ENCODE data around the gene PLCG1. TPM values are rescaled to one million over a fixed set of nuclear protein-coding genes. Genes with fewer than 3 reads are reported as not detected.

PLCG1 gene
- total and polyA plus RNA-seq, 11 donors, result 32.5 to 72.2 (median 52.8) TPM

GRCh38 chr20:41177636-41178035 lies 40.3 kb downstream of the PLCG1 start:
- DNase-seq (peak in 4 of 5 donors; percentile 61 to 77 (median 69)), ATAC-seq (peak; percentile 54 to 74 (median 59))
- TF ChIP-seq, protein P1, sequence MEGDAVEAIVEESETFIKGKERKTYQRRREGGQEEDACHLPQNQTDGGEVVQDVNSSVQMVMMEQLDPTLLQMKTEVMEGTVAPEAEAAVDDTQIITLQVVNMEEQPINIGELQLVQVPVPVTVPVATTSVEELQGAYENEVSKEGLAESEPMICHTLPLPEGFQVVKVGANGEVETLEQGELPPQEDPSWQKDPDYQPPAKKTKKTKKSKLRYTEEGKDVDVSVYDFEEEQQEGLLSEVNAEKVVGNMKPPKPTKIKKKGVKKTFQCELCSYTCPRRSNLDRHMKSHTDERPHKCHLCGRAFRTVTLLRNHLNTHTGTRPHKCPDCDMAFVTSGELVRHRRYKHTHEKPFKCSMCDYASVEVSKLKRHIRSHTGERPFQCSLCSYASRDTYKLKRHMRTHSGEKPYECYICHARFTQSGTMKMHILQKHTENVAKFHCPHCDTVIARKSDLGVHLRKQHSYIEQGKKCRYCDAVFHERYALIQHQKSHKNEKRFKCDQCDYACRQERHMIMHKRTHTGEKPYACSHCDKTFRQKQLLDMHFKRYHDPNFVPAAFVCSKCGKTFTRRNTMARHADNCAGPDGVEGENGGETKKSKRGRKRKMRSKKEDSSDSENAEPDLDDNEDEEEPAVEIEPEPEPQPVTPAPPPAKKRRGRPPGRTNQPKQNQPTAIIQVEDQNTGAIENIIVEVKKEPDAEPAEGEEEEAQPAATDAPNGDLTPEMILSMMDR (IDR thresholded peaks at IDR 0.05), result no peak
- TF ChIP-seq POLR2A (IDR thresholded peaks at IDR 0.05), result no peak
- 29 to 58% (median 49%) methylated on average over 2 of the region's 2 CpGs; no CpG with 5 or more reads in 1 of the 4 donors for WGBS, 4 donors
- peaks cover 16 to 82% (median 61%) of the 10 kb centered on the region in 12 donors for H3K4me1 ChIP-seq
- H3K4me3 ChIP-seq, result no peak overlapping the region
- H3K36me3 ChIP-seq, result peaks cover 0 to 54% (median 38%) of the 10 kb centered on the region in 9 donors
- intact Hi-C loops (cut with DNase I), result loop anchor here in 5 of 10 donors (2.0 to 10.0 kb wide), 4 partner anchors 55 to 237 kb away; partner anchors contain the start of gene ZHX3 (in 1 of the 5)
- H3K27ac ChIP-seq, result peak overlapping the region; percentile 66 to 93 (median 82)
- H3K27me3 ChIP-seq, result no peaks in the 10 kb centered on the region
- H3K9me3 ChIP-seq, result no peaks in the 10 kb centered on the region

DNA sequence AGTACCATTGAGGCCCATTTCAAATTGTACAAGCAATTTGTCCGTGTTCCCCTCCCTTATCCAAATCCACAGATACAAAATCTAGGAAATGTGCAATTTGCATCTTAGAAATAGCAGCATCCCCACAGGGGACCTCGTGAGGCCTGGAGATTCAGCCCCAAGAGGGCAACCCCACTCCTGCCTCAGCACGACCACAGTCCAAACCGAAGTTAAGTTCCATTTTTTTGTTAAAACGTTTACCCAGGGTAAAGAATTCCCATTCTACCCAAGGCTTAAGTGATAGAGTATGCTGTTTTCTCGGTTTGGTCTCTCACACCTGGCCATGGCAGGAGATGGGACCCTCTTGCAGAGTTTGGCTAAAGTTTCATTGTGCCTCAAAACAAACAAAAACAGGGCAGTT lies 41.2 kb downstream of the PLCG1 start:
- DNase-seq, result peak in 1 of 5 donors; percentile 2
- ATAC-seq, result no peak
- Histone ChIP-seq H3K9me3 (no peaks in the 10 kb centered on the region), H3K36me3 (peaks cover 0 to 54% (median 41%) of the 10 kb centered on the region in 9 donors), H3K4me1 (peaks cover 12 to 73% (median 54%) of the 10 kb centered on the region in 12 donors), H3K4me3 (no peak overlapping the region), H3K27me3 (no peaks in the 10 kb centered on the region), H3K27ac (peak overlapping the region; percentile 66 to 93 (median 82))
- WGBS, 4 donors, result 69 to 79% (median 79%) methylated on average over 6 of the region's 6 CpGs
- no peak for TF ChIP-seq POLR2A (IDR thresholded peaks at IDR 0.05)
- TF ChIP-seq, protein P1 (IDR thresholded peaks at IDR 0.05), result no peak
- intact Hi-C loops (cut with DNase I), result loop anchor here in 4 of 10 donors (5.0 to 10.0 kb wide), 3 partner anchors 139 to 236 kb away; partner anchors contain the start of gene ZHX3 (in 1 of the 4)

DNA sequence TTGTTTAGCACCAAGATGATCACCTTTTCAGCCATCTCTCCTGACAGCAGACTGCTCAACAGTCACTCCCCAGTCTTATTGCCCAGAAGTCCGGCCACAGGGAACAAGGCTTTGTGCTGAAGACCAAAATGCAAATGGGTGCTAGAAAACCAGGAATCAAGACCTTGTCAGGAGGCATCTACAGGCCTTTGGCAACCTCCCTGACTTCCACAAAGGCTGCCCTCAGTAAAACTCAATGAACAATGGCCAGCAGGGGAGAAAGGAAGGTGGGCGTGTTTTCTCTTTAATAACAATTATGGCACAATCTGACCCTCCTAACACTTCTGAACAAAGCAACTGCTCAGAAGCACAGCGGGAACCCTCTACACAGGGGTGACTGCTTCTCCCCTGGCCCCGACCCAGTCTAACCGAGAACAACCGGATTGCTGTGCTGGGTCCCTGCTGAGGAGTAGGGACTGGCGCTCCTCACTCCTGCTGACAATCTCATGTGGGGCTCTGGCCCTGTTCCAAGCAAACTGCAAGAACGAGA lies 41.6 kb downstream of the PLCG1 start:
- DNase-seq (peak in 4 of 5 donors; percentile 47 to 68 (median 64)), ATAC-seq (peak; percentile 11 to 42 (median 27))
- Histone ChIP-seq H3K36me3 (peaks cover 0 to 54% (median 39%) of the 10 kb centered on the region in 9 donors), H3K27ac (peak overlapping the region; percentile 66 to 93 (median 82)), H3K4me3 (no peak overlapping the region), H3K9me3 (no peaks in the 10 kb centered on the region), H3K27me3 (no peaks in the 10 kb centered on the region), H3K4me1 (peaks cover 12 to 69% (median 52%) of the 10 kb centered on the region in 12 donors)
- intact Hi-C loops (cut with DNase I), result loop anchor here in 4 of 10 donors (1.0 to 10.0 kb wide), 4 partner anchors 55 to 236 kb away; partner anchors contain the start of gene ZHX3 (in 1 of the 4)
- TF ChIP-seq, protein P1 (IDR thresholded peaks at IDR 0.05), result peak in 3 of 12 donors; percentile 16 to 17 (median 16)
- no peak for TF ChIP-seq POLR2A (IDR thresholded peaks at IDR 0.05)
- WGBS, 4 donors, result 31 to 40% (median 35%) methylated on average over 8 of the region's 8 CpGs

DNA sequence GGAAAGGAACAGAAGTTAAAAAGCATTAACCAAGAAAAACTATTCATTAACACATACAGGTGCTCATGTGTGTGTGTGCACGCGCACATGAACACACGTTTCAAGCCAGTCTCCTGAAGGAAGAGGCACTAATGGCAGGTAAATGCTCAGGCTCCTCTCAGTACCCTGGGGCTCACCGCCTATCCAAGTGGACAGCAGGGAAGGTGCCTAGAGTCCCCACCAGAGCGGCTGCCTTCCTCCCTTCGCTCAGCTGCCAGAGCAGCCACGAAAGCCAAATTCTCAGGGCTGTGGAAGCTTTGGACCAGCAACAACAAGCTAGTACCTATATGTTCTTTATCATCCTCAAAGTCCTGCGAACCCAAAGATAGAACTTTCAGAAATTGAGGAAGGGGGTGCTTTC lies 42.6 kb downstream of the PLCG1 start:
- TF ChIP-seq, protein P1 (IDR thresholded peaks at IDR 0.05), result no peak
- TF ChIP-seq POLR2A (IDR thresholded peaks at IDR 0.05), result no peak
- peaks cover 12 to 59% (median 44%) of the 10 kb centered on the region in 12 donors for H3K4me1 ChIP-seq
- DNase-seq (peak in 2 of 5 donors; percentile 3 to 18), ATAC-seq (no peak)
- H3K27me3 ChIP-seq, result no peaks in the 10 kb centered on the region
- peaks cover 0 to 53% (median 33%) of the 10 kb centered on the region in 9 donors for H3K36me3 ChIP-seq
- H3K9me3 ChIP-seq, result no peaks in the 10 kb centered on the region
- 94 to 97% (median 96%) methylated on average over 8 of the region's 8 CpGs for whole genome bisulfite sequencing, 4 donors
- intact Hi-C loops (cut with DNase I), result loop anchor here in 4 of 10 donors (1.0 to 10.0 kb wide), 4 partner anchors 54 to 235 kb away; partner anchors contain the start of gene ZHX3 (in 1 of the 4)
- H3K27ac ChIP-seq, result peak overlapping the region in 7 of 12 donors; percentile 78 to 93 (median 84)
- H3K4me3 ChIP-seq, result no peak overlapping the region
